WERI-Rb-1 (cell line): Measurements from ENCODE around the gene MAGI1.
A peak's percentile ranks its signal among the peaks of the same experiment; 100 is the strongest.

ENCODE experiments used
- DNase-seq: peaks from one replicate; pipeline ENCODE4 v3.0.0-alpha.2; 2020
- H3K27ac ChIP-seq: fragments of 250-450 bp; sonication (Bioruptor Pico); 2 replicates; pipeline ENCODE4 v1.5.1; 2020; ENCODE audit warnings: mild to moderate bottlenecking, moderate library complexity
- H3K27me3 ChIP-seq: fragments of 250-450 bp; sonication (Bioruptor Pico); 2 replicates; pipeline ENCODE4 v1.5.1; 2021; ENCODE audit warnings: mild to moderate bottlenecking, low read depth, moderate library complexity; ENCODE audit not compliant: insufficient read depth, severe bottlenecking
- H3K36me3 ChIP-seq: fragments of 250-450 bp; sonication (Bioruptor Pico); 2 replicates; pipeline ENCODE4 v1.5.1; 2020; ENCODE audit warnings: mild to moderate bottlenecking, moderate library complexity
- H3K4me3 ChIP-seq: 2 replicates; pipeline ENCODE4 v1.5.1; 2011; ENCODE audit warnings: low read depth, mild to moderate bottlenecking, control low read depth, low read length
- H3K9me3 ChIP-seq: fragments of 250-450 bp; sonication (Bioruptor Pico); 2 replicates; pipeline ENCODE4 v1.5.1; 2021; ENCODE audit warnings: mild to moderate bottlenecking, moderate library complexity; ENCODE audit not compliant: severe bottlenecking
- CTCF ChIP-seq: IDR thresholded peaks from 2 replicates; pipeline ENCODE4 v1.5.1; 2011; ENCODE audit warnings: low read depth, mild to moderate bottlenecking, control low read depth, inconsistent platforms, low read length

MAGI1 gene

GRCh38 chr3:66038384-66038725, 363 bp downstream of the MAGI1 start:
- DNase-seq, result no peak
- no peak for TF ChIP-seq CTCF
- H3K9me3 ChIP-seq, result no peaks in the 10 kb centered on the region
- H3K27ac ChIP-seq, result peak overlapping the region; percentile 85
- no peaks in the 10 kb centered on the region; the same call in 1 of the 2 replicates for H3K36me3 ChIP-seq
- no peaks in the 10 kb centered on the region for H3K27me3 ChIP-seq
- H3K4me3 ChIP-seq, result peak overlapping the region; percentile 95

DNA sequence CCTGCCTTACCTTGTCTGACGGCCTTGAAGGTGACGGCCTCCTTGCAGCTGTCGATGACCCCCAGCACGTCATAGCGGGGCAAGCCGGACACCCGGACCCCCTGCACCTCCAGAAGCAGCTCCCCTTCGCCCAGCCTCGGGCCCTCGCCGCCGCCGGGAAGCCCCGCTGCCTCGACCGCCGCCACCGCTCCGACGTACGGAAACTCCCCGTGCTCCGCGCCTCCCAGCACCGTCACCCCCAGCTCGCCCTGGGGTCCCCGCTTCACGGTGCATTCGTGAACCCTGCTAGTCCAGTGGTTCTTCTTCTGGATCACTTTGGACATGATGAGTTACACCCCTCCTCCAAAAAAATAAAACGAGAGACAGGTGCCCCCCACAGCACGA, 740 bp downstream of the MAGI1 start:
- H3K9me3 ChIP-seq, result no peaks in the 10 kb centered on the region
- DNase-seq, result peak; percentile 16

DNA sequence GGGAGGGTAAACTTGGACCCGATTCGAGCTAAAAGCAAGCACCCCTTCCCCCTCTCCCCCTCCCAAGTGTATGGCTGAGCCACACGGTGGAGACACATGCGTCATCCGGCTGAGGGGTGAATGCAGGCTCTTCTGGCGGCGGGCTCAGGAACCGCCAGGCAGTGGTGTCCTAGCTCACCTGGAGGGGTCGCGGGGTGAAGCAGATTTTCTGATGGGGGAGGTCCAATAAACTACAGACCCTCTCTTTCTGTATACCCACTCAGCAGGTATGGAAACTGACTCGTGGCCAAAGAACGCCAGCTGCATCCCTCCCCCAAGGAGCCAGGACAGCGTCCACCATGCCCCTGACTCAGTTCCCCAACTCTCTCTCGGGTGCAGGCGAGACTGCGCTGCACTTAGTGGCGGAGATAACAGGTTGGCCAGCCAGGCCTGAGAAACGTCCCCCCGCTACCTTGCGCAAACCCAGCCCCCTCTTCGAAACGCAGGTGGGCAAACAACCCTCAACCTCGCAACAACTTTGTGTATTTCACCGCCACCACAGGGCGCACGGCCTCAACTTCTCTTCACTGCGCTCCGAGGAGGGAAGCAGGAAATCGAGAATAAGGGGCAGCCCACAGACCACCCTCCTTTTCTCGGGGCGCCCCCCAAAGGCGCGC, 1.3 kb downstream of the MAGI1 start:
- DNase-seq, result peak; percentile 71
- peak overlapping the region; percentile 85 for H3K27ac ChIP-seq
- H3K4me3 ChIP-seq, result peak overlapping the region; percentile 95
- H3K36me3 ChIP-seq, result no peaks in the 10 kb centered on the region; the same call in 1 of the 2 replicates
- no peaks in the 10 kb centered on the region for H3K9me3 ChIP-seq
- H3K27me3 ChIP-seq, result no peaks in the 10 kb centered on the region
- TF ChIP-seq CTCF, result peak; percentile 54

More for the DNA sequence above, 740 bp downstream of the MAGI1 start:
- H3K27ac ChIP-seq, result peak overlapping the region; percentile 85
- H3K4me3 ChIP-seq, result peak overlapping the region; percentile 95
- no peak for TF ChIP-seq CTCF
- H3K27me3 ChIP-seq, result no peaks in the 10 kb centered on the region
- no peaks in the 10 kb centered on the region; the same call in 1 of the 2 replicates for H3K36me3 ChIP-seq

- no peak for DNase-seq
- Histone ChIP-seq H3K27me3 (no peaks in the 10 kb centered on the region), H3K9me3 (no peaks in the 10 kb centered on the region), H3K4me3 (peak overlapping the region; percentile 95), H3K36me3 (no peaks in the 10 kb centered on the region; the same call in 1 of the 2 replicates), H3K27ac (no peak overlapping the region)
- no peak for TF ChIP-seq CTCF
Measured at GRCh38 chr3:66036586-66037148, 2.1 kb downstream of the MAGI1 start.

DNA sequence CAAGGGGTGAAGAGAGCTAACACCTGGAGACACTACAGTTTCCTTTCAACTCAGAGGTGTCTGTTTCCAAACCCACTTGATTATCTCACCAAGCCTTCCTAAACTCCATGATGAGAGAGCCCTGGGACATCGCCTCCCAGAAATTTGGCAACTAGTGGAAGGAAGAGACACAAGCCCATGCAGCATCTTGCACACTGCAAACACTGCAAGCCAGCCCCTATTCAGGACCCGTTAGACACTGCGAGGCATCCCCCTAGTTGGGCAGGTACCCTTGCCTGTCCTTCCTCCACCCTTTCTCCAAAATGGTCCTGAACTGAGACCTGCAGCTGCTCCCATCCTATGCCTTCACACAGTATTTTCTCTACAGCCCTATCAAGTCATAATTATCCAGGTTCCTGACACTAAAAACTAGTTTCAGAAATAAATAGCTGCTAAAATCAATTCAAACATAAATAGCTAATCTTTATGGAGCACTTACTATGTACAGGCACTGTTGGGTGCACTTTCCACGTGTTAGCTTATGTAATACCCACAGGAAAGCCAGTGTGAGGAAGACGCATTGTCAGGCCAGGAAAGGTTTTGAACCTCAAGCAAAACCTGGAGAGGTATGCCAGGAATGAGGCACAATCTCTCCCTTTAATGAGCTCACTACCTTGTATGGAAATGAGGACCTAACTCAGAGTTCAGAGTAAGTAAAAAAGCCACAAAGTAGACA, 2.8 kb downstream of the MAGI1 start:
- Histone ChIP-seq H3K27me3 (no peaks in the 10 kb centered on the region), H3K9me3 (no peaks in the 10 kb centered on the region), H3K36me3 (no peaks in the 10 kb centered on the region; the same call in 1 of the 2 replicates), H3K27ac (no peak overlapping the region), H3K4me3 (no peak overlapping the region)
- no peak for TF ChIP-seq CTCF
- DNase-seq, result no peak
